HG02588 (cell line): Measurements from ENCODE around the gene CFTR.
"Not testable (repeated sequence)": the region's sequence is repeated elsewhere in the genome, so short reads cannot be mapped to it uniquely, and the experiment has no call there.

Experiments
- ATAC-seq: cut with Tn5 transposase; IDR thresholded peaks from one replicate; pipeline ENCODE4 v1.9.1; 2021; ENCODE audit warnings: mild to moderate bottlenecking, moderate library complexity; ENCODE audit not compliant: unreplicated experiment

Gene CFTR

GRCh38 chr7:117682681-117683385, 203.0 kb downstream of the CFTR start:
- no peak for ATAC-seq

GRCh38 chr7:117683430-117684175, 203.8 kb downstream of the CFTR start:
- ATAC-seq = no peak

GRCh38 chr7:117685795-117686194, 206.0 kb downstream of the CFTR start:
- ATAC-seq = no peak

GRCh38 chr7:117686311-117686935, 206.6 kb downstream of the CFTR start:
- ATAC-seq = no peak

- ATAC-seq = no peak
Measured at GRCh38 chr7:117688126-117688525, 208.3 kb downstream of the CFTR start.

GRCh38 chr7:117689406-117689805, 209.6 kb downstream of the CFTR start:
- no peak for ATAC-seq

GRCh38 chr7:117690147-117690546, 210.3 kb downstream of the CFTR start:
- ATAC-seq = no peak

- no peak for ATAC-seq
Measured at GRCh38 chr7:117692338-117692737, 212.5 kb downstream of the CFTR start.

GRCh38 chr7:117698018-117698417, 218.2 kb downstream of the CFTR start:
- ATAC-seq = no peak

- no peak for ATAC-seq
Measured at GRCh38 chr7:117704063-117704462, 224.2 kb downstream of the CFTR start.

- ATAC-seq = no peak
Measured at GRCh38 chr7:117705630-117706029, 225.8 kb downstream of the CFTR start.

GRCh38 chr7:117706210-117706609, 226.4 kb downstream of the CFTR start:
- ATAC-seq = no peak

GRCh38 chr7:117707080-117707479, 227.3 kb downstream of the CFTR start:
- no peak for ATAC-seq

- not testable (repeated sequence) for ATAC-seq
Measured at GRCh38 chr7:117708173-117708572, 228.3 kb downstream of the CFTR start.

- ATAC-seq = no peak
Measured at GRCh38 chr7:117711556-117711955, 231.7 kb downstream of the CFTR start.

GRCh38 chr7:117715784-117716445, 236.1 kb downstream of the CFTR start:
- ATAC-seq = peak; percentile 88

GRCh38 chr7:117716707-117717299, 237.0 kb downstream of the CFTR start:
- no peak for ATAC-seq

GRCh38 chr7:117717357-117717756, 237.5 kb downstream of the CFTR start:
- ATAC-seq = no peak
